Epithelial cell of esophagus (primary cell): ENCODE data around the gene MAD1L1.
"Not testable (repeated sequence)": the region's sequence is repeated elsewhere in the genome, so short reads cannot be mapped to it uniquely, and the experiment has no call there.

Experiments used
- DNase-seq: peaks from one replicate; pipeline ENCODE4 v3.0.0; 2010; ENCODE audit warnings: low read depth
- H3K4me3 ChIP-seq: 2 replicates; pipeline ENCODE4 v1.5.1; 2011; ENCODE audit warnings: mild to moderate bottlenecking, low read length, control low read depth
- CTCF ChIP-seq: IDR thresholded peaks from 2 replicates; pipeline ENCODE4 v1.5.1; 2011; ENCODE audit warnings: low read depth, mild to moderate bottlenecking, low read length, control low read depth, inconsistent platforms; ENCODE audit not compliant: insufficient read depth; ENCODE audit errors: missing control alignments

The MAD1L1 gene

DNA sequence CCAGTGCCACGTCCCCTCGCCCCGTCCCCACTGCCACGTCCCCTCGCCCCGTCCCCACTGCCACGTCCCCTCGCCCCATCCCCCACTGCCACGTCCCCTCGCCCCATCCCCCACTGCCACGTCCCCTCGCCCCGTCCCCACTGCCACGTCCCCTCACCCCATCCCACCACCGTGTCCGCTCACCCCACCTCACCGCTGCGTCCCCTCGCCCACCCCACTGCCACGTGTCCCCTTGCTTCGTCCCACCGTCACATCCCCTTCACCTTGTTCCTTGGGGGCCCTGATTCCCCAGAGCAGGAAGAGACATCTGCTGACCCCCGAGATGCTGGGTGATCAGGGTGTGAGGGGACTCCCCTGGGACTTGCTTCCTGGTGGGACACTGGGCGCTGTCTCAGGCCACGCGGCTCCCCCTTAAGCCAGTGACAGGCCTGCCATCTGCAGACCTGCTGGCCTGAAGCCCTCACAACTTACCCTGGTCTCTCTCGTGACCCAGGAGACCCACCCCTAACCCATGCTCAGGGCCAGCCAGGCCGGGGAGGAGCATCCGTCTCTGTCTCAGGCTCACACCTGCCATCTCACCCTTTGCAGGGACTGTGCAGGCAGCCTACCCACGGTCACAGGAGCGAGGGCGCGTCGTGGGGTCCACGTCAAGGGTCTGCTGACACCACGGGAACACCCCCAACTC lies 302.2 kb downstream of the MAD1L1 start:
- no peak for DNase-seq
- H3K4me3 ChIP-seq: no peak overlapping the region
- no peak for TF ChIP-seq CTCF

- not testable (repeated sequence) for H3K4me3 ChIP-seq, DNase-seq
Measured at GRCh38 chr7:1929349-1929925, 303.3 kb downstream of the MAD1L1 start.

DNA sequence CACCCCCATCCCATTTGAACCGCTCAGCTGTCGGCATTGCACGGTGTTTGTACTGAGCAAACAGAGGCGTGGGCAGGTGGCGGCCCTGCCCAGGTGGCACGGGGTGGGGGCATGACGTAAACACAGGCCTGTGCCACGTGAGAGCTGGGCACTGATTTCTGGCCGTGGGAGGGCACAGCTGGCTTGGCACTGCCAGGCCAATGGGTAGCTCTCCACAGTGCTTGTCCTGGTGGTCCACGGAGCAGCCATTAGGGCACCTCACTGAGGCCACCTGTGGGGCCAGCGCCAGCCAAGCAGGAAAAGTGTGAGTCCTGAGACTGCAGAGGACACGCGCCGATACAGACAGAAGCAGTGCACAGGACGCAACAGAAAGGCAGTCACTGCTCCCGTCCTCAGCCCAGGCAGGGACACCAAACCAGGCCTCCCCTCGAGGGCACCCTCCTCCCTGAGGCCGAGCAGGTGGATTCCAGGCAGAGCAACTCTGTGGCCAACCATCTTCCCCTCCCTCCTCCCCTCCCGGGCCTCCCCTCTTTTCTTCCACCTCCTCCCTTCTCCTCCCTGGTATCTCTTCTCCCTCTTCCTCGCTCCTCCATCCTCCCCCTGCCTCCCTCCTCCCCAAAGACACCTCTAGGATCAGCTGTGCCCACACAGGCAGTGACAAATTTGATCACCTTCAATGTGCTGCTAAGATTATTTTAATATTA lies 303.9 kb downstream of the MAD1L1 start:
- DNase-seq: no peak
- no peak overlapping the region for H3K4me3 ChIP-seq
- no peak for TF ChIP-seq CTCF

DNA sequence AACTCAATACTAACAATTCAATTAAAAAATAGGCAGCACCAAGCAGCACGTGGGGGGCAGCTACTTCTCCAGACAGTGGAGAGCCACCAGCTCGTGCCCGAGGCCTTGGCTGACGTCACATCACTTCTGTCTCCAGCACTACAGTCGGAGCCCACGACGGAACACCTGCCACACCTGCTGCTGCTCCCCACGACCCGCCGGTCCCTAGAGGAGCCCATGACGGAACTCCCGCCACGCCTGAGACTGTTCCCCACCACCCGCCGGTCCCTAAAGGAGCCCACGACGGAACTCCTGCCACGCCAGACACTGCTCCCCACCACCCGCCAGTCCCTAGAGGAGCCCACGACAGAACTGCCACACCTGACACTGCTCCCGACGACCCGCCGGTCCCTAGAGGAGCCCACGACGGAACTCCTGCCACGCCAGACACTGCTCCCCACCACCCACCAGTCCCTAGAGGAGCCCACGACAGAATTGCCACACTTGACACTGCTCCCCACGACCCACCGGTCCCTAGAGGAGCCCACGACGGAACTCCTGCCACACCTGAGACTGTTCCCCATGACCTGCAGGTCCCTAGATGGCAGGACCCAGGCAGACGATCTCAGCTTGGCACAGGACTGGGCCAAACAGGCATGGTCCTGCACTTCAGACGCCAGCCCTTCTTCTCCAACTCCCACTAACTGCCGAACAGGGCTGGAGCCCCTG lies 304.7 kb downstream of the MAD1L1 start:
- no peak overlapping the region for H3K4me3 ChIP-seq
- no peak for TF ChIP-seq CTCF
- DNase-seq: no peak

GRCh38 chr7:1926908-1927306 lies 305.8 kb downstream of the MAD1L1 start:
- TF ChIP-seq CTCF: no peak
- no peak for DNase-seq
- H3K4me3 ChIP-seq: no peak overlapping the region

- no peak for TF ChIP-seq CTCF
- H3K4me3 ChIP-seq: no peak overlapping the region
- no peak for DNase-seq
Measured at GRCh38 chr7:1925973-1926907, 306.5 kb downstream of the MAD1L1 start.
